Fibroblast of skin of scalp (primary cell): ENCODE measurements around the gene TMEM18.

Experiments
- DNase-seq: peaks from one replicate; pipeline ENCODE4 v3.0.0-alpha.2; 2013

The TMEM18 gene

GRCh38 chr2:650343-651310 is 26.6 kb downstream of the TMEM18 start:
- DNase-seq = peak; percentile 70

GRCh38 chr2:649426-650342 is 27.5 kb downstream of the TMEM18 start:
- DNase-seq = no peak

- no peak for DNase-seq
These were observed 28.5 kb downstream of the TMEM18 start for GRCh38 chr2:648476-649424.

GRCh38 chr2:647691-648231 is 29.4 kb downstream of the TMEM18 start:
- no peak for DNase-seq

GRCh38 chr2:647003-647560 is 30.1 kb downstream of the TMEM18 start:
- no peak for DNase-seq

- DNase-seq = no peak
These were observed 32.3 kb downstream of the TMEM18 start for GRCh38 chr2:644871-645270.

- DNase-seq = no peak
These were observed 33.4 kb downstream of the TMEM18 start for GRCh38 chr2:643761-644160.

- no peak for DNase-seq
These were observed 33.9 kb downstream of the TMEM18 start for GRCh38 chr2:643334-643733.

GRCh38 chr2:641872-642815 is 35.1 kb downstream of the TMEM18 start:
- no peak for DNase-seq

- no peak for DNase-seq
These were observed 35.9 kb downstream of the TMEM18 start for GRCh38 chr2:641164-641871.

GRCh38 chr2:639703-640102 is 37.5 kb downstream of the TMEM18 start:
- DNase-seq = no peak

GRCh38 chr2:637804-638203 is 39.4 kb downstream of the TMEM18 start:
- DNase-seq = no peak

- no peak for DNase-seq
These were observed 39.8 kb downstream of the TMEM18 start for GRCh38 chr2:637406-637776.

- DNase-seq = peak; percentile 76
These were observed 40.4 kb downstream of the TMEM18 start for GRCh38 chr2:636641-637405.

- no peak for DNase-seq
These were observed 41.3 kb downstream of the TMEM18 start for GRCh38 chr2:635687-636621.

- no peak for DNase-seq
These were observed 42.4 kb downstream of the TMEM18 start for GRCh38 chr2:634636-635388.

GRCh38 chr2:634041-634440 is 43.2 kb downstream of the TMEM18 start:
- DNase-seq = no peak
